H1 (cell line): ENCODE measurements around the gene TFCP2. TPM values are rescaled to one million over a fixed set of nuclear protein-coding genes. Genes with fewer than 3 reads are reported as not detected.

Experiments used
- ASH2L ChIP-seq: fragments of 200-600, 300-600 bp; sonication (generic); IDR thresholded peaks from one replicate; pipeline ENCODE4 v1.7.1; 2017; ENCODE audit warnings: low read length
- ATF2 ChIP-seq: IDR thresholded peaks from 2 replicates; pipeline ENCODE4 v1.6.1; 2012; ENCODE audit warnings: low read length, inconsistent platforms
- CEBPB ChIP-seq: IDR thresholded peaks from 2 replicates; pipeline ENCODE4 v1.6.1; 2012; ENCODE audit warnings: low read depth, low read length
- CHD2 ChIP-seq: IDR thresholded peaks from 2 replicates; pipeline ENCODE4 v1.6.1; 2012; ENCODE audit warnings: low read length, improper control_type of control experiment
- CREB1 ChIP-seq: IDR thresholded peaks from 2 replicates; pipeline ENCODE4 v1.6.1; 2012; ENCODE audit warnings: inconsistent platforms
- E2F6 ChIP-seq: IDR thresholded peaks from 2 replicates; pipeline ENCODE4 v1.6.1; 2012; ENCODE audit warnings: inconsistent platforms
- EGR1 ChIP-seq: IDR thresholded peaks from 2 replicates; pipeline ENCODE4 v1.6.1; 2011; ENCODE audit warnings: low read depth, low read length, borderline replicate concordance
- KDM4A ChIP-seq: IDR thresholded peaks from one replicate; pipeline ENCODE4 v1.7.1; 2012; ENCODE audit warnings: low read depth, mild to moderate bottlenecking, moderate library complexity, low read length, inconsistent platforms; ENCODE audit not compliant: severe bottlenecking
- POU5F1 ChIP-seq: IDR thresholded peaks from 2 replicates; pipeline ENCODE4 v1.6.1; 2011; ENCODE audit warnings: low read depth, mild to moderate bottlenecking, low read length, moderate library complexity
- RNF2 ChIP-seq: fragments of 200-900, 300-1000 bp; sonication (generic); IDR thresholded peaks from 2 replicates; pipeline ENCODE4 v1.7.1; 2016; ENCODE audit warnings: borderline replicate concordance, low read depth, mild to moderate bottlenecking, antibody characterized with exemption, low read length; ENCODE audit not compliant: poor library complexity, severe bottlenecking; ENCODE audit errors: missing control alignments
- RXRA ChIP-seq: IDR thresholded peaks from 2 replicates; pipeline ENCODE4 v1.6.1; 2011; ENCODE audit warnings: low read depth, mild to moderate bottlenecking, low read length, moderate library complexity; ENCODE audit not compliant: insufficient read depth
- SAP30 ChIP-seq: fragments of 300-600 bp; sonication (generic); IDR thresholded peaks from 2 replicates; pipeline ENCODE4 v1.7.1; 2012; ENCODE audit warnings: low read length, moderate library complexity, mild to moderate bottlenecking, inconsistent platforms; ENCODE audit not compliant: insufficient read depth, insufficient replicate concordance
- SIN3A ChIP-seq, 2 experiments: IDR thresholded peaks in 1 of 2; conservative IDR thresholded peaks in 1 of 2; 2 replicates each; pipeline ENCODE4 v1.6.1; 2011 to 2012; ENCODE audit warnings: low read length in 2 of 2, improper control_type of control experiment in 1 of 2, low read depth in 1 of 2, mild to moderate bottlenecking in 1 of 2
- SP4 ChIP-seq: IDR thresholded peaks from 2 replicates; pipeline ENCODE4 v1.6.1; 2012; ENCODE audit warnings: low read length, inconsistent platforms
- TAF1 ChIP-seq: IDR thresholded peaks from 2 replicates; pipeline ENCODE4 v1.6.1; 2011; ENCODE audit warnings: mild to moderate bottlenecking, low read depth, low read length
- TAF7 ChIP-seq: optimal IDR thresholded peaks from 2 replicates; pipeline ENCODE3; 2011; ENCODE audit warnings: low read depth, mild to moderate bottlenecking, inconsistent platforms, low read length, moderate library complexity, borderline replicate concordance
- TBP ChIP-seq: IDR thresholded peaks from 2 replicates; pipeline ENCODE4 v1.6.1; 2011; ENCODE audit warnings: low read depth, low read length, improper control_type of control experiment
- TCF12 ChIP-seq: IDR thresholded peaks from 2 replicates; pipeline ENCODE4 v1.6.1; 2011; ENCODE audit warnings: low read depth, mild to moderate bottlenecking, low read length
- YY1 ChIP-seq: IDR thresholded peaks from 2 replicates; pipeline ENCODE4 v1.6.1; 2011; ENCODE audit warnings: low read depth, mild to moderate bottlenecking, low read length
- polyA plus RNA-seq, 7 experiments: library from polyadenylated mRNA; depleted of rRNA in 3 of 7; stranded (reverse) in 5 of 7; unstranded in 2 of 7; fragments of >200 nt in 5 of 7; fragments of 200-250 nt in 2 of 7; gene quantifications; 1 replicate in 5 of 7; 2 replicates in 1 of 7; 4 replicates in 1 of 7; pipeline versions ENCODE4 v1.2.1 to v1.2.3, GENCODE V29; 2011 to 2013; ENCODE audit warnings: missing spikeins in 2 of 7, mixed read lengths in 2 of 7
- total RNA-seq: library from RNA; stranded (reverse); fragmentation: NEBNext Ultra II Directional; extraction: Animal tissue kit (Norgen Biotek cat#: 25700); gene quantifications from 2 replicates; pipeline ENCODE4 v1.2.1, GENCODE V29; 2021
- TF ChIP-seq, protein P1 (sequence below): IDR thresholded peaks from 2 replicates; pipeline ENCODE4 v1.6.1; 2011; ENCODE audit warnings: low read length, improper control_type of control experiment

Gene TFCP2
- total and polyA plus RNA-seq, 2 of the 8 experiments (the other 6 are each of a cell fraction or from before 2014, with no cell fraction given): 19.8 to 49.2 TPM

- TF ChIP-seq SIN3A (conservative IDR thresholded peaks at IDR 0.05 in 1 of 2, IDR thresholded peaks at IDR 0.05 in 1 of 2; ENCODE audit: low read depth in 1 of 2, low read length in 2 of 2) (0 out of 4 replicates have a peak, but pooled peaks of 1 of the 2 experiments have one; percentile 36), TBP (peak; percentile 74; the same call in 1 of the 2 replicates), KDM4A (peak; percentile 60), E2F6 (peak; percentile 25; the same call in 1 of the 2 replicates), CHD2 (no peak; the same call in 1 of the 2 replicates), CREB1 (peak; percentile 98), YY1 (peak; percentile 89), ASH2L (peak; percentile 80), RNF2 (no peak), ATF2 (peak; percentile 74; the same call in 1 of the 2 replicates), TAF1 (peak; percentile 80), SAP30 (peak; percentile 72), TAF7 (peak; percentile 44), POU5F1 (no peak), TCF12 (no peak), CEBPB (no peak), RXRA (no peak), SP4 (no peak), EGR1 (no peak)
- TF ChIP-seq, protein P1, sequence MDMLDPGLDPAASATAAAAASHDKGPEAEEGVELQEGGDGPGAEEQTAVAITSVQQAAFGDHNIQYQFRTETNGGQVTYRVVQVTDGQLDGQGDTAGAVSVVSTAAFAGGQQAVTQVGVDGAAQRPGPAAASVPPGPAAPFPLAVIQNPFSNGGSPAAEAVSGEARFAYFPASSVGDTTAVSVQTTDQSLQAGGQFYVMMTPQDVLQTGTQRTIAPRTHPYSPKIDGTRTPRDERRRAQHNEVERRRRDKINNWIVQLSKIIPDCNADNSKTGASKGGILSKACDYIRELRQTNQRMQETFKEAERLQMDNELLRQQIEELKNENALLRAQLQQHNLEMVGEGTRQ: no peak
Measured at GRCh38 chr12:51172515-51173431, at the start of gene TFCP2 (continued).
